Prostate gland (tissue), 2 donors: ENCODE results near the gene HSD17B11. TPM values are rescaled to one million over a fixed set of nuclear protein-coding genes. Genes with fewer than 3 reads are reported as not detected.

Experiments used
- DNase-seq: peaks from one replicate; pipeline ENCODE4 v3.0.0-alpha.2; 2019; ENCODE audit warnings: low spot score
- H3K27ac ChIP-seq, 2 donors: fragments of 200-600 bp; sonication (generic); 2 replicates each; pipeline ENCODE4 v1.5.1; 2017 to 2019
- H3K27me3 ChIP-seq: fragments of 200-600 bp; sonication (generic); replicated peaks from 2 replicates; pipeline ENCODE4 v1.5.1; 2019; ENCODE audit not compliant: insufficient read depth
- H3K36me3 ChIP-seq, 2 donors: fragments of 200-600 bp; sonication (generic); 1 replicate in 1 of 2; 2 replicates in 1 of 2; pipeline versions ENCODE4 v1.5.1 to v1.8.1; 2017 to 2019
- H3K4me1 ChIP-seq: fragments of 200-600 bp; sonication (generic); replicated peaks from 2 replicates; pipeline ENCODE4 v1.5.1; 2019
- H3K4me3 ChIP-seq, 2 donors: fragments of 200-600 bp; sonication (generic); 2 replicates each; pipeline ENCODE4 v1.5.1; 2017 to 2019
- H3K9me3 ChIP-seq: fragments of 200-600 bp; sonication (generic); 2 replicates; pipeline ENCODE4 v1.5.1; 2017
- CTCF ChIP-seq, 4 experiments: fragments of 200-600 bp in 2 of 4; fragments of 450-650 bp in 2 of 4; sonication (generic) in 2 of 4; IDR thresholded peaks; 1 replicate in 3 of 4; 2 replicates in 1 of 4; pipeline ENCODE4 v1.5.1; 2016 to 2019; ENCODE audit warnings: antibody characterized with exemption in 4 of 4, mild to moderate bottlenecking in 2 of 4, moderate library complexity in 2 of 4
- POLR2A ChIP-seq: fragments of 450-650 bp; IDR thresholded peaks from one replicate; pipeline ENCODE4 v1.6.1; 2016; ENCODE audit warnings: antibody characterized with exemption, mild to moderate bottlenecking
- POLR2AphosphoS5 ChIP-seq: sonication (generic); formaldehyde crosslinking; IDR thresholded peaks from one replicate; pipeline ENCODE4 v1.6.1; 2017; ENCODE audit warnings: antibody characterized with exemption
- WGBS: methylation state at CpG from one replicate; pipeline ENCODE4 v1.1.5; 2018; 5-methylcytosine and 5-hydroxymethylcytosine counted together
- intact Hi-C: fragments of 100-400 bp; cut with DNase I; formaldehyde crosslinking; loops from one replicate; pipeline ENCODE4 v1.14.2; 2022
- total RNA-seq, 2 donors: library from RNA; depleted of rRNA; stranded (reverse); fragments of >200 nt; gene quantifications; one replicate each; pipeline ENCODE4 v1.1.0, GENCODE V29; 2016

The HSD17B11 gene
- total RNA-seq, 2 donors from 2014 or later = 38.2 to 45.2 TPM

GRCh38 chr4:87313756-87314155 lies 77.2 kb downstream of the HSD17B11 start:
- WGBS = 94% methylated on average over 3 of the region's 3 CpGs
- H3K36me3 ChIP-seq = no peaks in the 10 kb centered on the region
- no peaks in the 10 kb centered on the region for H3K4me1 ChIP-seq
- no peak for DNase-seq
- H3K9me3 ChIP-seq = no peaks in the 10 kb centered on the region
- no peaks in the 10 kb centered on the region for H3K27me3 ChIP-seq
- H3K27ac ChIP-seq = no peak overlapping the region
- intact Hi-C loops = no loop called here
- TF ChIP-seq POLR2A = no peak
- TF ChIP-seq CTCF (IDR thresholded peaks at IDR 0.05) = no peak
- no peak for TF ChIP-seq POLR2AphosphoS5
- H3K4me3 ChIP-seq = no peak overlapping the region

GRCh38 chr4:87311684-87312083 lies 79.3 kb downstream of the HSD17B11 start:
- Histone ChIP-seq H3K36me3 (no peaks in the 10 kb centered on the region), H3K27me3 (no peaks in the 10 kb centered on the region), H3K4me3 (no peak overlapping the region), H3K27ac (no peak overlapping the region), H3K4me1 (no peaks in the 10 kb centered on the region), H3K9me3 (no peaks in the 10 kb centered on the region)
- 93% methylated on average over 3 of the region's 3 CpGs for WGBS
- TF ChIP-seq CTCF (IDR thresholded peaks at IDR 0.05) (no peak), POLR2A (no peak), POLR2AphosphoS5 (no peak)
- DNase-seq = no peak
- intact Hi-C loops = no loop called here

GRCh38 chr4:87310691-87311335 lies 80.2 kb downstream of the HSD17B11 start:
- intact Hi-C loops = no loop called here
- DNase-seq = no peak
- Histone ChIP-seq H3K9me3 (no peaks in the 10 kb centered on the region), H3K27ac (no peak overlapping the region), H3K36me3 (no peaks in the 10 kb centered on the region), H3K4me1 (no peaks in the 10 kb centered on the region), H3K27me3 (no peaks in the 10 kb centered on the region), H3K4me3 (no peak overlapping the region)
- 75% methylated on average over 4 of the region's 4 CpGs for WGBS
- TF ChIP-seq CTCF (IDR thresholded peaks at IDR 0.05) (no peak), POLR2A (no peak), POLR2AphosphoS5 (no peak)

GRCh38 chr4:87309625-87310024 lies 81.4 kb downstream of the HSD17B11 start:
- TF ChIP-seq POLR2A (no peak), POLR2AphosphoS5 (no peak), CTCF (IDR thresholded peaks at IDR 0.05) (no peak)
- intact Hi-C loops = no loop called here
- 92% methylated on average over 2 of the region's 2 CpGs for WGBS
- Histone ChIP-seq H3K9me3 (no peaks in the 10 kb centered on the region), H3K4me3 (no peak overlapping the region), H3K36me3 (no peaks in the 10 kb centered on the region), H3K27ac (no peak overlapping the region), H3K27me3 (no peaks in the 10 kb centered on the region), H3K4me1 (no peaks in the 10 kb centered on the region)
- no peak for DNase-seq

GRCh38 chr4:87306056-87306455 lies 84.9 kb downstream of the HSD17B11 start:
- TF ChIP-seq POLR2AphosphoS5 (no peak), CTCF (IDR thresholded peaks at IDR 0.05) (no peak), POLR2A (no peak)
- H3K27ac ChIP-seq = no peak overlapping the region
- intact Hi-C loops = no loop called here
- 94% methylated on average over 1 of the region's 1 CpG for WGBS
- no peaks in the 10 kb centered on the region for H3K4me1 ChIP-seq
- H3K36me3 ChIP-seq = no peaks in the 10 kb centered on the region
- H3K27me3 ChIP-seq = no peaks in the 10 kb centered on the region
- H3K4me3 ChIP-seq = no peak overlapping the region
- H3K9me3 ChIP-seq = no peaks in the 10 kb centered on the region
- DNase-seq = no peak
